ENCODE measurements around the gene CCL25. TPM values are rescaled to one million over a fixed set of nuclear protein-coding genes. Genes with fewer than 3 reads are reported as not detected.

CCL25 gene
- total and polyA plus RNA-seq, 2 of the 13 experiments (the other 11 are each of a cell fraction or from before 2014, with no cell fraction given), result not detected

GRCh38 chr19:8005534-8006256 lies 46.9 kb upstream of the CCL25 start, which contains the start of gene ELAVL1 (continued):
- TF ChIP-seq HNF1A (IDR thresholded peaks at IDR 0.05; ENCODE audit: low read depth) (no peak), HNF1A (CRISPR knock-in tag; IDR thresholded peaks at IDR 0.05; ENCODE audit: borderline replicate concordance) (peak; percentile 56), RFX1 (IDR thresholded peaks at IDR 0.05) (no peak), MXD3 (CRISPR knock-in tag; IDR thresholded peaks at IDR 0.05) (peak; percentile 66; the same call in 1 of the 2 replicates), GLI4 (CRISPR knock-in tag; IDR thresholded peaks at IDR 0.05; ENCODE audit: borderline replicate concordance) (no peak), TMF1 (CRISPR knock-in tag; IDR thresholded peaks at IDR 0.05; ENCODE audit: low read depth) (peak; percentile 59; the same call in 1 of the 2 replicates), ZNF275 (CRISPR knock-in tag; IDR thresholded peaks at IDR 0.05; ENCODE audit: borderline replicate concordance) (no peak), HNF4G (IDR thresholded peaks at IDR 0.05; ENCODE audit: borderline replicate concordance, low read depth, low read length) (no peak), HNF4G (CRISPR knock-in tag; IDR thresholded peaks at IDR 0.05; ENCODE audit: borderline replicate concordance, low read depth) (0 out of 2 replicates have a peak, but pooled peaks have one; percentile 26), XRCC5 (optimal IDR thresholded peaks at IDR 0.05; ENCODE audit: low read length) (no peak), ZNF597 (CRISPR knock-in tag; IDR thresholded peaks at IDR 0.05) (no peak), ZNF44 (CRISPR knock-in tag; IDR thresholded peaks at IDR 0.05) (peak; percentile 59; the same call in 1 of the 2 replicates), UBTF (CRISPR knock-in tag; IDR thresholded peaks at IDR 0.05) (peak; percentile 82; the same call in 1 of the 2 replicates), ZIK1 (CRISPR knock-in tag; IDR thresholded peaks at IDR 0.05; ENCODE audit: borderline replicate concordance, low read depth) (peak; percentile 36; the same call in 1 of the 2 replicates), MED8 (CRISPR knock-in tag; IDR thresholded peaks at IDR 0.05; ENCODE audit: insufficient replicate concordance) (no peak), ZNF451 (CRISPR knock-in tag; IDR thresholded peaks at IDR 0.05) (peak; percentile 69; the same call in 1 of the 2 replicates), NCOA5 (CRISPR knock-in tag; IDR thresholded peaks at IDR 0.05) (no peak)

Data from HepG2 (cell line).